B cell (primary cell): Measurements from ENCODE around the gene TACC3.

ENCODE experiments used
- CTCF ChIP-seq: fragments of 200-600 bp; IDR thresholded peaks from one replicate; pipeline ENCODE4 v1.8.0; 2022; ENCODE audit warnings: antibody characterized with exemption, mild to moderate bottlenecking
- EZH2 ChIP-seq: IDR thresholded peaks from 2 replicates; pipeline ENCODE4 v1.6.1; 2012; ENCODE audit warnings: borderline replicate concordance, low read depth, mild to moderate bottlenecking, moderate library complexity, low read length; ENCODE audit not compliant: insufficient read depth, poor library complexity, severe bottlenecking

GRCh38 chr4:1721666-1722550, 587 bp downstream of the TACC3 start:
- TF ChIP-seq CTCF (no peak), EZH2 (no peak)
